ENCODE measurements around the gene OSBPL9.
"Not testable (repeated sequence)": the region's sequence is repeated elsewhere in the genome, so short reads cannot be mapped to it uniquely, and the experiment has no call there.

OSBPL9 gene

GRCh38 chr1:51636764-51637522 is 20.1 kb downstream of the OSBPL9 start:
- no peak for DNase-seq (ENCODE audit: low read depth)

- DNase-seq (ENCODE audit: low read depth) = no peak
These were observed 21.5 kb downstream of the OSBPL9 start for GRCh38 chr1:51638350-51638749.

- DNase-seq (ENCODE audit: low read depth) = no peak
These were observed 22.8 kb downstream of the OSBPL9 start for GRCh38 chr1:51639694-51640093.

GRCh38 chr1:51641096-51641495 is 24.2 kb downstream of the OSBPL9 start:
- no peak for DNase-seq (ENCODE audit: low read depth)

GRCh38 chr1:51642739-51643142 is 25.8 kb downstream of the OSBPL9 start:
- no peak for DNase-seq (ENCODE audit: low read depth)

GRCh38 chr1:51643362-51643761 is 26.5 kb downstream of the OSBPL9 start:
- no peak for DNase-seq (ENCODE audit: low read depth)

- no peak for DNase-seq (ENCODE audit: low read depth)
These were observed 27.1 kb downstream of the OSBPL9 start for GRCh38 chr1:51644020-51644419.

GRCh38 chr1:51644533-51645197 is 27.8 kb downstream of the OSBPL9 start:
- DNase-seq (ENCODE audit: low read depth) = no peak

GRCh38 chr1:51646592-51646991 is 29.7 kb downstream of the OSBPL9 start:
- not testable (repeated sequence) for DNase-seq (ENCODE audit: low read depth)

- no peak for DNase-seq (ENCODE audit: low read depth)
These were observed 31.6 kb downstream of the OSBPL9 start for GRCh38 chr1:51648180-51649109.

- DNase-seq (ENCODE audit: low read depth) = no peak
These were observed 32.8 kb downstream of the OSBPL9 start for GRCh38 chr1:51649593-51650091.

GRCh38 chr1:51650198-51650597 is 33.3 kb downstream of the OSBPL9 start:
- DNase-seq (ENCODE audit: low read depth) = no peak

- no peak for DNase-seq (ENCODE audit: low read depth)
These were observed 34.7 kb downstream of the OSBPL9 start for GRCh38 chr1:51651552-51651942.

GRCh38 chr1:51652599-51652998 is 35.7 kb downstream of the OSBPL9 start:
- DNase-seq (ENCODE audit: low read depth) = no peak

- DNase-seq (ENCODE audit: low read depth) = no peak
These were observed 36.2 kb downstream of the OSBPL9 start for GRCh38 chr1:51653127-51653526.

- DNase-seq (ENCODE audit: low read depth) = no peak
These were observed 37.1 kb downstream of the OSBPL9 start for GRCh38 chr1:51654000-51654399.

GRCh38 chr1:51656374-51656773 is 39.5 kb downstream of the OSBPL9 start:
- no peak for DNase-seq (ENCODE audit: low read depth)

GRCh38 chr1:51660580-51660979 is 43.7 kb downstream of the OSBPL9 start:
- no peak for DNase-seq (ENCODE audit: low read depth)

GRCh38 chr1:51661081-51661518 is 44.2 kb downstream of the OSBPL9 start:
- no peak for DNase-seq (ENCODE audit: low read depth)

- no peak for DNase-seq (ENCODE audit: low read depth)
These were observed 46.2 kb downstream of the OSBPL9 start for GRCh38 chr1:51663105-51663504.

- no peak for DNase-seq (ENCODE audit: low read depth)
These were observed 46.8 kb downstream of the OSBPL9 start for GRCh38 chr1:51663721-51664120.
